ENCODE results near the gene PPP1R13L.
"Not testable (repeated sequence)": the region's sequence is repeated elsewhere in the genome, so short reads cannot be mapped to it uniquely, and the experiment has no call there.

Gene PPP1R13L

GRCh38 chr19:45349126-45349415 lies 55.8 kb downstream of the PPP1R13L start:
- in situ Hi-C loops (cut with HindIII; ENCODE audit: low sequenced_read_pairs): loop anchor here (5.0 kb wide), 1 partner anchor 42 kb away; no protein-coding TSS in a partner anchor

DNA sequence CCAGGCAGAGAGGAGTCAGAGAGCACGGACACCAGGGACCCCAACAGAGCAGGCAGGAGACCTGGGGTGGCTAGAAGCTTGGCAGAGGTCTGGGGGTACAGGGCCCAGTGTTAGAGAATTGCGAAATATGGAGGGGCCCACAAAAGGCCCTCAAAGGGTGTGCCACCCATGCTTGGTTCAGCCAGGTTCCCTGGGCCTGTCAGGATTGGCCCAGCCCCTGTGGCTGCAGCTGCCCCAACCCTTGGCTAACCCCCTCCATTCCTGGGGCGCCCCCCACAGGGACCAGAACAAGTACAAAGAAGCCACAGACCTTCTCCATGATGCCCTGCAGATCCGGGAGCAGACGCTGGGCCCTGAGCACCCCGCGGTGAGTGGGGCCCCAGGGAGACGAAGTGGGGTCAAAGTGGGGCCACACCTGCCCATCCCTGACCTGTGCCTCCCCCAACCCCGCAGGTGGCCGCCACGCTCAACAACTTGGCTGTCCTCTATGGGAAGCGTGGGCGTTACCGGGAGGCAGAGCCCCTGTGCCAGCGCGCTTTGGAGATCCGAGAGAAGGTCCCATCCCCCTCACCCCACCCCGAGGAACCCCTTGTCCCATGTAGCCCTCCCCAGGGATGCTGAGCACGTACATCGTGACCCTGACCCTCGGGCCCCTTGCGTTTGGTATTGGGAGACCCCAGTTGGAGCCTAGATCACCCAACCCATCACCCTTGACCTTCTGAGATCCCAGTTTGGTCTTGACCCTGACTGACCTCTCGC lies 56.3 kb downstream of the PPP1R13L start:
- in situ Hi-C loops (cut with HindIII; ENCODE audit: low sequenced_read_pairs): loop anchor here (5.0 kb wide), 1 partner anchor 41 kb away; no protein-coding TSS in a partner anchor

- in situ Hi-C loops (cut with HindIII; ENCODE audit: low sequenced_read_pairs): loop anchor here (5.0 kb wide), 1 partner anchor 40 kb away; no protein-coding TSS in a partner anchor
Observed at GRCh38 chr19:45347570-45348366, 57.1 kb downstream of the PPP1R13L start.

GRCh38 chr19:45346449-45346848 lies 58.4 kb downstream of the PPP1R13L start:
- in situ Hi-C loops (cut with HindIII; ENCODE audit: low sequenced_read_pairs): loop anchor here (5.0 kb wide), 1 partner anchor 39 kb away; no protein-coding TSS in a partner anchor

GRCh38 chr19:45345506-45345860 lies 59.4 kb downstream of the PPP1R13L start:
- in situ Hi-C loops (cut with HindIII; ENCODE audit: low sequenced_read_pairs): loop anchor here (5.0 kb wide), 1 partner anchor 38 kb away; no protein-coding TSS in a partner anchor

GRCh38 chr19:45344621-45345505 lies 60.0 kb downstream of the PPP1R13L start:
- in situ Hi-C loops (cut with HindIII; ENCODE audit: low sequenced_read_pairs): loop anchor here (5.0 kb wide), 2 partner anchors 38 to 113 kb away; no protein-coding TSS in a partner anchor

GRCh38 chr19:45342911-45343310 lies 62.0 kb downstream of the PPP1R13L start:
- in situ Hi-C loops (cut with HindIII; ENCODE audit: low sequenced_read_pairs): loop anchor here (5.0 kb wide), 1 partner anchor 111 kb away; no protein-coding TSS in a partner anchor

DNA sequence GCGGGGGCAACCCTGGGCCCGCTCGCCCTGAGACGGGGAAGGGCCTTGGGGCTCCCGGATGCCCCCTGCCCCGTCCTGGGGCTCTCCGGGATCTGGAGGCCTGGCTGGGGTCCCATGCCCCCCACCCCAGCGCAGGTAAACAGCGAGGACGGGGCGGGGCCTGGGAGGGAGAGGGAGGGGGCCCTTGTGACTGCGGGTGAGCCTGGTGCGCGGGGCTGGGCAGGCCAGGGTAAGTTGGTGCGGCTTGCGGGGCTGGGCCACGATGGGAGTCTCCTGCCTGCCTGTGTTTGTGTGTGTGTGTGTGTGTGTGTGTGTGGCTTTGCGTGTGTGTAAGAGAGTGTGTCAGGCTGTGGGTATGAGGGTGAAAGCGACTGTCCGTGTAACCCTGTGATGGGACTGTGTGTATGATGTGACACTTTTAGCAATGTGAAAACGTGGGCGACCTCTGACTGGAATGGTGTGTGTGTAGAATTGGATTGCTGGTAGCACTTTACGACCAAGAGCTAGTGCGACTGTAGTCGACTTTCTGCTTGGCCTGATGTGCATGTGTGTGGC lies 63.9 kb downstream of the PPP1R13L start:
- in situ Hi-C loops (cut with HindIII; ENCODE audit: low sequenced_read_pairs): loop anchor here (5.0 kb wide), 1 partner anchor 109 kb away; no protein-coding TSS in a partner anchor

DNA sequence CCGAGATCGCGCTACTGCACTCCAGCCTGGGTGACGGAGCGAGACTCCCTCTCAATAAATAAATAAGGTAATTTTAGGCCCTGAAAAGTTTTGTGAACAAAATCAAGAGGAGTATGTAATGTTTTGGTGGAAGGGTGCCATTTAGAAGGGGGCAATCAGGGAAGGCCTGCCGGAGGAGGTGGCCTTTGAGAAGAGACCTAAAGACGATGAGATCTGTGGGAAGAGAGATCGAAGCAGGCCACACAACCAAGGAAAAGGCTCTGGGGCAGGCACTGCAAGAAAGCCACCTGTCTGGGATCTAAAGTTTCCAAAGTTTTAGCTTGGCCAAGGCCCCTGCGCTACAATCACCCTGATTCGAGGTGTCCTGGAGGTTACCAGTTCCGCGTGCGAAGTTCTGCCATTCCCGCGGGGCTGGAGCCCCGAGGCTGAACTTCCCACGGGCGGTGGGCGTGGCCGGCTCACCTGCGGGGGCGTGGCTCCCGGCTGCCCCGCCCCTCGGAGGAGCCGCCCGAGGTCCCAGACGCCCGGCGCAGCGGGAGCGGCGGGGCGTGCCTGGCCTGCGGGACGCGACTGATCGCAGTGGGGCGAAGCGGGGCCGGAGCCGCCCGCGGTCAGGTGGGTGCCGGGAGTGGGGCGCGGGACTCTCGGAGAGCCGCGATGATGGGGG lies 64.5 kb downstream of the PPP1R13L start, which contains the start of gene KLC3:
Gene KLC3, plus strand, starts transcription at position 519 of the 667 bp plus-strand sequence. CDS start 4,792 bp downstream, outside the sequence.
- in situ Hi-C loops (cut with HindIII; ENCODE audit: low sequenced_read_pairs): loop anchor here (5.0 kb wide), 1 partner anchor 108 kb away; no protein-coding TSS in a partner anchor

GRCh38 chr19:45339629-45340028 lies 65.2 kb downstream of the PPP1R13L start:
- in situ Hi-C loops (cut with HindIII; ENCODE audit: low sequenced_read_pairs): loop anchor here (5.0 kb wide), 1 partner anchor 107 kb away; no protein-coding TSS in a partner anchor

- in situ Hi-C loops (cut with HindIII; ENCODE audit: low sequenced_read_pairs): no loop called here
Observed at GRCh38 chr19:45336696-45337251, 68.1 kb downstream of the PPP1R13L start.

- in situ Hi-C loops (cut with HindIII; ENCODE audit: low sequenced_read_pairs): not testable (repeated sequence)
Observed at GRCh38 chr19:45334881-45335280, 70.0 kb downstream of the PPP1R13L start.

DNA sequence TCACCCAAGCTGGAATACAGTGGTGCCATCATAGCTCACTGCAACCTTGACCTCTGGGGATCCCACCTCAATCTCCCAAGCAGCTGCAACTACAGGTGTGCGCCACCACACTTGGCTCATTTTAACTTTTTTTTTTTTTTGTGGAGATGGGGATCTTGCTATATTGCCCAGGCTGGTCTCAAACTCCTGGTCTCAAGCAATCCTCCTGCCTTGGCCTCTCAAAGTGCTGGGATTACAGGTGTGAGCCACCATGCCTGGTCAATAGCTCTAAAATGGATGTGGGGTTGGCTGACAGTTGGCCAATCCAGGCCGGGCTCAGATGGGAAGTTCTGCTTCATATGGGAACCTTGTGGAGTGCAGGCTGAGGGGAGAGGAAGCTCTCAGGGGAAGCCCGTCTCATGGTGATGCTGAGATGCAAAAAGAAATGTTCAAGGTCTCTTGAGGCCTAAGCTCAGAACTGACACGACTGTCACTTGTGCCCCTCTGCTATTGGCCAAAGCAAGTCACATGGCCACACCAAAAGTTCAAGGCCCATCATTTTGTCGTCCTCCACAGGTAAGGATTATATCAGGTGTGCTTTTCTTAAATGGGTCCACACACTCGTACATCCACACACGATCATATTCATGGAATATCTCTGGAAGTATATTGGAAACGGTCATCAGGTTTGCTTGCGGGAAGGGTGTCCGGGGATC lies 71.1 kb downstream of the PPP1R13L start:
- in situ Hi-C loops (cut with HindIII; ENCODE audit: low sequenced_read_pairs): no loop called here

GRCh38 chr19:45331411-45331810 lies 73.5 kb downstream of the PPP1R13L start:
- in situ Hi-C loops (cut with HindIII; ENCODE audit: low sequenced_read_pairs): no loop called here
